Stimulated activated CD8-positive, alpha-beta memory T cell treated with anti-CD3 and anti-CD28 coated beads, Interleukin-12 subunit alpha, Interleukin-12 subunit beta, amount 100 ng/mL, for 4 hours (primary cell): ENCODE measurements around the gene DPT.
"Not testable (repeated sequence)": the region's sequence is repeated elsewhere in the genome, so short reads cannot be mapped to it uniquely, and the experiment has no call there.

Source experiments
- DNase-seq: peaks from one replicate; pipeline ENCODE4 v3.0.0-alpha.2; 2020; ENCODE audit warnings: low read depth

The DPT gene

DNA sequence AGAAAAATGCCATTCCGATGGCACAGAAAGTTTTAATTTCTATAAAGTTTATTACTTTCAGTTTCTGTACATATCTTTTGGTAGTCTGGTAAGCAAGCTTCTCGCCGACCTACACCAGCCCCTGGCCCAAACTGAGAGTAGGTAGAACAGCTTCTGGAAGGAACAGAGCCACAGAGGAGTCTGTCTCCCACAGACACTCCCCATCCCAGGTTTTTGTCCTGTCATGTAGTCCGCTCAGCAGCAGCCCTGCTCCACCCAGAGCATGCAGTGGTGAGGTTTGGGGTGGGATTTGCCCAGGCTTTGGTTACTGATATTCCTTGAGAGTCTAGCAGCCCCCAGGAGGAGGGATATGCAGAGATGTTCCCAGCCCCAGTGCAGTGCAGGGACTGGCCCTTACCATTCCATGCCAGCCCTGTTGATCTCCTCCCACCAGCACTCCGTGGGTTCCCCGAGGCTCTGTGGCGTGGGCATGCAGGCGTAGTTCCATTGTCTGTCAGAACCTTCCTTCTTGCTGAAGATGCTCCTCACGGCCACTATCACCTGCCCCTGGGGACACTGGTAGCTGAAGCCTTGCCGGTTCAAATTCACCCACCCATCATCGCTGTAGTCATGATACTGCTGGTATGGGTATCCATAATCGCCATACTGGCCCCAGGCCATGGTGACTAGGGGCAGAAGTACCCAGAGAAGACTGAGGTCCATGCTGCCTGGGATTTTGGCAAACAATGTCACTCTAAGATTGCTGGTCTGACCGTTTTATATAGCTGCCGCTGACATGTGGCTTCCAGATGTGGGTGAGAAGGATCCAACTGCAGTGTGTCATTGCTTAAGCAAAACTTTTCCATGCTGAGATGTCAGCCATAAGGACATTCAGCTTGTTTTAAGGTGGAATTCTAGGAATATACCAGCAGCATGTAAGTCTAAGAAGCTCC, at the start of gene DPT:
DPT (minus strand) TSS at position 734 of the 932 bp plus-strand sequence; CDS start at position 702, 32 bp downstream.
- DNase-seq, result no peak

DNA sequence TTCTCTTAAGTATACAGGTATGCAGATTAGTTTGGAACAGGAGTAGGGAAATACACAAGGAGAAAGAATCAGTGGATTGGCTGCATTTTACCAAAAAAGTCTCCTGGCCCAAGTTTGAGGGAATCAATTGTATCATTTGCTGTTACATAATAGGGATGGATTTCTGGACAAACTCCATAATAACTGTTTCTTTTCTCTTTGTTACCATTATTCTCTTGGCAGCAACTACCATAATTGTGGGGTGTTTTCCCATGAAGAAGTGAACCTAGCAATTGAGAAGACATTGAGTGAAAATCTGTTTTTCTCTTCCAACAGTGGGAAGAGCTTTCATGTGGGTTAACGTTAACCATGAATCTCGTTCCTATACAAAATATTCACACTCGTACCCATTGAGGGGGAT, 46.4 kb upstream of the DPT start:
- no peak for DNase-seq

DNA sequence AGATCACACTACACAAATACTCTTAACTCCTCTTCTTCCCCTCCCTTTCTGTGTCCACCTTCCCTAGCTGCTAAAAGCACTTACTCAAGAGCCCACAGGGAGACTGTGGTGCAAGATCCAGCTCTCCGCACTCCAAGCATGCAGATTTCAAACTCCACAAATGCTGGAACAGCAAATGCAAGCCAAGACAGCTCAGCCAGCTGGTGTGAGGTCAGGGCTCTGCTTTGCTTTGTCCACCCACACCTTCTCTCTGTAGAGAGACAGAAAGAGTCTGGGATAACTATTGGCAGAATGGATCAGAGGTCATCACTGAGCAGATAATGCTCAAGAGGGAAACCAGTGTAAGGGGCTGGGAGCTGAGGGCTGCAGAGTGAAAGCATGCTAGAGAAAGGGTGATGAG, 45.2 kb upstream of the DPT start:
- no peak for DNase-seq

DNA sequence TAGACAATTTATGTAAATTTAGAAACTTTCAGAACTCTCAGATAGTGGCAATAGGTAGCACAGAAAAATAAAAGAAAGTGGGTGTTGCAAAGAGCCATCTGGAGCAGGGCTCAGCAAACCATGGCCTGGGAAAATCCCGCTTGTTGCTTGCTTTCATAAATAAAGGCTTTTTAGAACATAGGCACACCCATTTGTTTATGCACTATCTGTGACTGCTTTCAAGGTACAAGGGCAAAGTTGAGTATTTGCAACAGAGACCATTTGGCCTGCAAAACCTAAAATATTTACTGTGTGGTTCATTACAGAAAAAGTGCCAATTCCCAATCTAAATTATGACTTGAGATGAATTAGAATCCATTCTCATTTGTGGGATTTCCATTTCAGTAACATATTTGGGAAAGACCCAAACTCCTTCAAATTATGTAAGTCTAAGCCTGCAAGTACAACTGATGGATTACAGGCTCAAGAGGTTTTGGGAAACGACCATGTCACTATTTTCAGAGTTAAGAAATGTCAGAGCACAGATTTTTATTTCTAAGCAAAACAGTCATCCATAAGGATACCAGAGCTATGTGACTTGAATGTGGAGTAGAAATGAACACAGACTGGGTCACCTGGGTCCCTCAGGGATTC, 43.5 kb upstream of the DPT start:
- DNase-seq, result no peak

GRCh38 chr1:168771104-168771630, 42.2 kb upstream of the DPT start:
- no peak for DNase-seq

GRCh38 chr1:168769893-168770292, 40.9 kb upstream of the DPT start:
- DNase-seq, result not testable (repeated sequence)

DNA sequence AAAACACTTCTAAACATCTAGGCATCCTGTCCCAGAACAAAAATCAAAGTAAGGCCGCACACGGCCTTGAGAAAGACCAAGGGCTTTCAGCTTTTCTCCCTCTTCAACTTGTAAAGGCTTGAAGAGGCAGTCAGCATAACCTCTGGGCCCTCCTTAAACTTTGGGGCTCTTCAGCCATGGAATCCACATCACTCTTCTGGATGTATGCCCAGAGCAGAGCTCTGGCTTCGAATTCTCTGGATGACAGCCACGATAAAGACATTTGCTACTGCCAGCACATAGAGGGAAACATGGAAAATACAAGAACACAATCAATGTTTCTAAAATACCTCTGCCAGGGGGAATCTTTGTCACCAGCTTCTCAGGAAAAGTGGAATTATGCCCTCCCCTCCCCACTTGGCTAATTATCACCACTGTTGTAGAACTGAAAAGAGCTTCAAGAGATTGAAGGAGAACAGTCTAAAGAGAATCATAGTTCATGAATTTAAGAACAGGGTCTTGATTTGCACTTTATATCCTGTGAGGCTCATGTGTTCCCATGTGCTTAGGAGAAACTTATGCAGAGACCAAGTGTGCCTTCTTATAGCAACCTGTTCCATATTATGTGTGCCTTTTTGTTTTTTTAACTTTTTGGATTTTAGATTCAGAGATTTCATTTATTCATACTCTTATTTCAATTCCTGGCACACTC, 39.0 kb upstream of the DPT start:
- DNase-seq, result no peak

GRCh38 chr1:168766568-168766967, 37.6 kb upstream of the DPT start:
- no peak for DNase-seq

DNA sequence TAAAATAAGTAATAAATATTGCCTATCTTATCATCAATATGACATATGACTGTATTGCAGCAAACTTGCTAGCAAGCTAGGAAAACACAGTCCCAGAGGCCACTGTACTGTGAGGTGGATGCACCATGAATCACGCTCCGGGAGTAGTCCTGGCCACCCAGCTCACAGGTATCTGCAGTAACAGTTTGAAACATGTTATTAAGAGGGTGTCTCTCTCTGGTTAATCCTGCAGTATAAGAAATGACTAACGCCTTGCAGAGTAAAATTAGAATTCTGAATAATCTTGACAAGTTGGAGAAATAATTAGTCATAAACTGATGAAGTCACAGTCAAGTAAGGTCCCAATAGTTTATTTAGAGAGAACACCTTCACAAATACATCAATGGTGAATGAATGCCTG, 34.0 kb upstream of the DPT start:
- no peak for DNase-seq

DNA sequence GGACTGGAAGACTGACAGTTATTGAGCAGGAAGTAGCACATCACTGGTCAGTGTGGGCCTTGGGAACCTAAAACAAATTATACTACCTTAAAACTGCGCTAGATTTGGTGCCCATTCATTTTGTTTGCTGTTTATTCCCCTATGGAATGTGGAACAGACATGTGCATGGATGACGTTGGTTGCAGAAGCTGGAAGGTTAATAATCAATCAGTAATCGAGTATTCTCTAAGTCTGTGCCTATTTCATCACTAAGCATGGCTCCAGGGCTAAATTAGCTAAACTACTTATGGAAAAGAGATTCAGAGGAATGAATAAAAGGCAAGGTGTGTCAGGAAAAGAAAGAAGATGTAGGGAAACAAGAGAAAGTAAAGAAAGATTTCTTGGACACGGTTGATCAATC, 33.5 kb upstream of the DPT start:
- DNase-seq, result no peak

DNA sequence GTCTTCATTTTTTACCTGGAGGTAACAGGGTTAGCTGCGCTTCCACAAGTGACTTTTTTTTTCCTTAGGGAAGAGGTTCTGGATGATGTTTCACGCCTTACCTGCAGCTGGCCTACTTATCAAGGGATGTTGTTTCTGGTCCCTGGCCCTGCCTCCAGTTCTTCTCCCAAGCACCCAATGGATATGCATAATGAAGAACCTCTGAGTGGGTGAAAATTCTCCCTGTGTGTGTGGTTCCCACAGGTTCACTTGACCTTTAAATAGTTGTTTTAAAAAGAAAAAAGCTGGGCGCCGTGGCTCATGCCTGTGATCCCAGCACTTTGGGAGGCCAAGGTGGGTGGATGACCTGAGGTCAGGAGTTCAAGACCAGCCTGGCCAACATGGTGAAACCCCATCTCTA, 31.8 kb upstream of the DPT start:
- no peak for DNase-seq

- DNase-seq, result no peak
These were observed 31.2 kb upstream of the DPT start for GRCh38 chr1:168760241-168760640.

DNA sequence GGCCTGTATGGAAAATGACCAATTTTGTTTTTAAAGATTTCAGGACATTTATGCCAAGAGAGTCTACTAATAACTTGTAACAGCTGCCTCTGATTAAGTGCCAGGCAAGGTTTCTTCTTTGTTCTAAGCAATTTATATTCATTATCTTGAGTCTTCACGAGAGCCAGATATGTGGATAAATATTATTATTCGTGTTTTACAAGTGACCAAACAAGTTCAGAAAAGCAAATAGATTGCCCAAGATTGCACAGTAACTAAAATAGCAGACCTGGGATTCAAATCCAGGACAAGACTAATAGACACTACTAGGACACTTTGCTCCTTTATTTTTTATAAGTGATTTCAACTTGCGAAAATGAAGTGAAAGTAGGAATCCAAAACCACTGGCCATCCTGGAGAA, 30.1 kb upstream of the DPT start:
- no peak for DNase-seq

DNA sequence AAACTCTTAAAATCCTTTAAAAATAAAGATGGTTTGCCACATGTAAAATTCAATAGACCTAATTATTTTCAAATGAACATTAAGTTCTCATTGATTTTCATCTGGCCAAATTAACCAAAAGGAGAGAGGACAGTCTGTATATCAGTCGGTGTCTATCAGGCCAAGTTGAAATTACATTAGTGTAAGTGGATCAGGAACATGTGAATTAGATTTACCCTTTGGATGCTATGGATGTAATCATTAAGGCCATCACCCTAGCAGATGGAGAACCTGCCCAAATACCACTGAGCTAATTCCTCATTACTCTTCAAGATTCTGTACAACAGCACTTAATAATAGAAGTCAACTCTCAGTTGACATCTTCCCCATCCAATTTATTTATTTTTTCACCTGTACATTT, 29.5 kb upstream of the DPT start:
- DNase-seq, result no peak

GRCh38 chr1:168755800-168756418, 26.9 kb upstream of the DPT start:
- DNase-seq, result no peak

DNA sequence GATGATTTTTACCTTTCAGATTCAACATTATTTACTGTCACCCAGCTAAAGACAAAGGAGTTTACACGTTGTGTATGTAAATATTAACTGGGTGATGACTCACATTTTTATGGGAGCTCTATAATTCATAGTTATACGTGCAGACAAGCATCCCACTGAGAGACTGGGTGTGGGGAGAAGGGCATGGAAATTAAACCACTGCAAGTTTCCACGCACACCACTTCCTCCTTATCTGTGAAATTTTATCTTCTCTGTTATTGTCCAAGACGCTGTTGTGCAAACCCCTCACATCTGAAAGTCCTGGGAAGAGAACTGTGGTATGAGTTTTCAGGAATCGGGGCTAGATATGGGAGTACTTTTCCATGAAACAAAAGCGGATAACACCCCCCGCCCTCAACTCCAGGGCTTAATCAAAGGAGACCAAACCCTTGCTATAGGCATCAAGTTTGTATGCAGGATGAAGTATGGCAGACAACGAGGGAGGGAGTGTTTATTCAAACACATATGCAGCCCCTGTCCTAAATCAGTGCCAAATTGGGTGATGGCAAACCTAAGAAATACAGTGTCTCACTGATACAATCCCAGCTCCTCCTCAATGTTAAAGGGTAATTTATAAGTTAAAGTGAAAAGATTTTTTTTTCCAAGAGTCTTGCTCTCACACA, 23.3 kb upstream of the DPT start:
- DNase-seq, result no peak

- no peak for DNase-seq
These were observed 22.2 kb upstream of the DPT start for GRCh38 chr1:168751195-168751650.

DNA sequence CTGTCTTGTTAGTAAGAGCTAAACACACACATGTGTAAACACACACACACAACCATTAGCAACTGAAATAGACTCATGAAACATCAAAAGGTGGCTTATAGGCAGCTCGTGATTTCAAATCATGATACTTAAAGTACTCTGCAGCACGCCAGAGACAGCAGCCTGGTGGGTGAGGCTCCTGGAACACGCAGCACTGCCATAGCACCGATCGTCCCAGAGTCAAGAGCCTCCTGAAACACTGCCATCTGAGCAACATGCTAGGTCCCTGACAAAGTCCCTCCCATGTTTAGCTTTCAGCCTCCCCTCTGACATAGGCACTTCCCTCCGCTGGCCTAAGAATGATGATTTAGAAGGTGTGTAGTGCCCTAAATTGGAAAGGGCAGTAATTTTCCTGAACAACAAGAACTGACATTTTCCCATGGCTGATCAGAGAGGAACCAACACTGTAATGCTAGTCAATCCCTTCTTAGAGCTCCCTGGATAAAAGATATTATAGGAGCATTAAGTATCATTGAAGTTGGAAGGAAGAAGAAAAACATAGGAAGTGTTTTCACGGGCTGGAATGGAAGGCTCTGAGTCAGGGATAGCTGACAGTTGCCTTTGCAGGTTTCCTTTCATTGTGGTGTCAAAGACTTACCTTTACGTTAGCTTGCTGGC, 14.1 kb upstream of the DPT start:
- no peak for DNase-seq

GRCh38 chr1:168742386-168742785, 13.4 kb upstream of the DPT start:
- no peak for DNase-seq

GRCh38 chr1:168739908-168740307, 10.9 kb upstream of the DPT start:
- DNase-seq, result no peak

DNA sequence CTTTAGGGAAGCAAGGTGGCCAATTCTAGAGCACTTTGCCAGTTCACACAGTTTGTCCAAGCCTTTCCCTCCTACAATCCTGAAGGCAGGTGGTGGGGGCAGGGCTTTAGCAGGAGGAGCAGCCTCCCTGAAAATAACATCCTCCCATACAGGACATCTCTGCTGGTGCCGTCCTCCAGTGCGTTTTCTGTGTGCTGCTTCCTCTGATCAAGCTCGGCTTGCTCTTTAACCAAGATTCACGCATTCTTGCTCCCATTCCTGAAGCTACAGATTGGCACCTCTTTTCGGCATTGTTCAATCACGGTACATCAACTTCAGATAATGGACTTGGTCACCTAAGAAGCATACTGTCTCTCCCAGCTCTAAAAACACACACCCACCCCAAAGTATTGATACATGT, 7.5 kb upstream of the DPT start:
- no peak for DNase-seq
